AG08396 (cell line): Measurements from ENCODE around the gene CDC42BPB.

ENCODE experiments used
- DNase-seq: peaks from one replicate; pipeline ENCODE4 v3.0.0; 2012; ENCODE audit warnings: low spot score, mixed read lengths

The CDC42BPB gene

DNA sequence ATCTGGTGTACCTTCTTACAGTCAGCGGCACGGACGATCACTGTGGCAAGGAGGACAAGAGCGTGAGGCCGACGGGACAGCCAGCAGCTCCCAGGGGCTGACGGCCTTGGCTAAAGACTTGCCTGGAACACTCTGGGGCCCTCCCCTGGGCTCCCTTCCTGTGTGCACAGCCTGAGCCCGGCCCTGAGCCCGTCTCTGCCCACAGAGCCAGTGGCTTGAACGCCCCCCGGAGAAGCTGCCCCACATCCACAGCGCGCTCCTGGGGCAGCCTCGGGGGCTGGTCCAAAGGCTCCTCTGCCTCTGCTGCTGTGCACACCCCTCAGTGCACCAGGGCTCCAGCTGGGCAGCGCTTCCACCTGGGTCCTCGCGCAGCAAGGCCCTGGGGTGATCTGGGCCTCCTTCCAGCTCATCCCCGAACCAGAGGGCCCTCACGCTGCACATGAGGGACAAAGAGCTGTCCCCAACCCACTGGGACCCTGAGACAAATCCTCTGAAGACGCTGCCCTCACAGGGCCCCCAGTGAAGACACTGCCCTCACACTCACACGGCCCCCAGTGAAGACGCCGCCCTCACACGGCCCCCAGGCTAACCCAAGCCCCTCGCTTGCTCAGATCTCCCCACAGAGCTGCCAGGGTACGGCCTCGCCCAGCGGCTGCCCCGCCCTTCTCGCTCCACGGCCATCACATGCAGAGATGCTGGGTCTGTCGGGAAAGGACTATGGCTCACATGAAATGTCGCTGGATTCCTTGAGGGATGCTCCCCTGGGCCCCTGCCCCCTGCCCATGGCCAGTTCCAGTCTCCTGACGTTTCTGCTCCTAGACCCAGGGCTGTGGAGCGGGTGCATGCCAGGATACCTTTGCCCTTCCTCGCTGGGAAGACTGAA is 112.7 kb downstream of the CDC42BPB start:
- DNase-seq: no peak

DNA sequence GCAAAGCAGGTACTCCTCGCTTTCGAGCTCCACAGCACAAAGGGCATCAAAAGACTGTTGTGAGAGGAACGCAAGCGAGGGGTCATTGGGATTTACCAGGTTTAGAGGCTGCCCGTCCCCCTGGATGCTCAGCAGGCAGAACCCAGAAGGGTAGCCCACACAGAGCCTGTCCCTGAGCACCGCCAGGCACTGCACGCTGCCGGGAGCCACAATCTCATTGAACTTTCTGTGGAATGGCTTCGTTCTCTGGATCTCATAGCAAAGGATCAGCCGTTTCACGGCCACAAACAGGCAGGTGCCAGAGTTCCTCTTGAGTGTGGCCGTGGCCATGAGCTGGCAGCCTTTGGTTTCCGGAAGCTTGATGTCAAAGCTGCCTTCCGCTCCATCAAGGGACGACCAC is 113.4 kb downstream of the CDC42BPB start:
- no peak for DNase-seq

DNA sequence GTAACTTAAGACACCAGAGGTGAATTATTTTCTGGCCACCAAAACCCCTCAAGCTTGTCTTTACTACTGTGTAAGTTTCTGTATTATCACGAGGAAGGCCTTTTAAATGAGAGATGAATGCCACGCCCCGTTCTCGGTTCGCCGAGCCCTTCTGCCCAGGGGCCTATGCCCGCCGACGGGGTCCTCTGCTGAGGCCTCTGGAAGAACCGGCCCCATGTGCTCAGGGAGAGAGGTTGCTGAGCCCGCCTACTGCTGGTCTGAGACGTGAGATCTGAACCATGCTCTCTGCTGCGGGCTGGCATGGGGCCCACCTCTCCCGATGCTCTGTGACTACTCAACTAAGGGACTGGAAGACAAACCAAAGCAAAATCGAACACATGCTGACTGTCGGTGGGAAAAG is 113.9 kb downstream of the CDC42BPB start:
- no peak for DNase-seq

DNA sequence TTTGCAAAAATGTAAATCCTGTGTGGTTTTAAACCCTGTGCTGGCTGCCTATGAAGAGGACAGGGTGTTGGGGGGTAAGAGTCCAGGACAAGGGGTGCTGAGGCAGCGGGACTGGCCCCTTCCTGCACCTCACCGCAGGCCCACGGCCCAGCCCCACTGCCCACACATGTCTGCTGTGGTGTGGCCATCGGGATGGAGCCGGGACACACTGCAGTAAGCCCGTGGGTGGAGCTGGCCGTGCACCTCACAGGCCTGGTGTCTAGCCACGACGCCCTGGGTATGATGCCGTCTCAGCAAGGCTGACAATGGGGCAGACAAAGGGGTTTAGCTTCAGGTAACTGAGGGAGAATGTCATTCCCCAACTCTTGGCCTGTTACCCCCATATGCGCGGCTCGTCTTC is 115.3 kb downstream of the CDC42BPB start:
- no peak for DNase-seq

DNA sequence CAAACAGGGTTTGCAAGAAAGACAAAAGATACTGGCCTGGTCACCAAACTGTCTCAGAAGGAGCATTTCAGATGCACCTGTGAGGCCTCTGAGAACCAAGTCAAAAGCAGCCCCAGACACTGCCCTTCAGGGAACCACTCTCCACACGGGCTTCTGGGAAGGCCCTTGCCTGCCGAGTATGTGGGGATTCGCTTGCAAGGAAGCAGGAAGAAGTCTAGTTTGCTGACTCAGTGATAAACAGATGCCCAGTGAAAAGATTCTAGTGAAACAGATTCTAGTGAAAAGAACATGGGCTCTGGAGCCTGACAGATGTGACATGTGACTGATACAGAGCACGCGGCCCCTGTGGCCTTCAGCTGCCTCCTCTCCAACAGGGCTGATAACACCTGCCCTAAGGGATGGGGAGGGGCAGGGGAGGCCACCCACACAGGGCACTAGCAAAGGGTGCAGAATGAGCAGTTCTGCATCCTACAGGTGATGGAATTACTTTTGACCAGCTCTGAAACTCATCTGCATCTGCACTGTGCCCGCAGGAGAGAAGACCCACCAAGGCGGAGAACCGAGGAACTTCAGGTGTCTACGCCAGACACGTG is 115.8 kb downstream of the CDC42BPB start:
- no peak for DNase-seq

DNA sequence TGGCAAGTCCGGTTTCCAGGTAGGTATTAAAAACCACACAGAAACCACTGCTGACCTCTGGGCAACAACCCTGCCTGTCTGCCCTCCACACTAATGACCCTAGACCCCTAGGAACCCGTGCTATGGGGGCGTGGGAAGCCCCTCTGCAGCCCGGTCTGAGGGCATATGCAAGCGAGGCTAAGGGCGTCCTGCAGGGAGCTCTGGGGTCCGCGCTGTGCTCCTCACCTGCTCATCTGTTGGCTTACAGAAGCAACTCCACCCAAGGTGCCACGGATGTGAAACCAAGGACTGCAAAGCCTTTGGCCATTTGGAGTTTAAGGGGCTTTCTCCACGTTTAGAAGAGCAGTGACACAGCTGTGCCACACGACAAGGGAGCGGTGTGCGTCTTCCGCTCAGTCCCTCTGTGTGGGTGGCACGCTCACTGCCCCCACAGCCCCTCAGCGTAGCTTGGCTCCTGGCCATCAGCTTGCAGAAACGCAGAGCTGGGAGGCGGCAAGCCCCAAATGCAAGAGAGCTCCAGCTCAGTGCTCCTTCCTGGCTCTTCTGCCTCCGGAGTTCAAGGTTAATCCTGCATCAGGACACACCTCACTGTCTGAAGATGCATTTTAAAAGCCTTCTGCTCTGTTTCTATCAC is 116.5 kb downstream of the CDC42BPB start:
- DNase-seq: no peak

DNA sequence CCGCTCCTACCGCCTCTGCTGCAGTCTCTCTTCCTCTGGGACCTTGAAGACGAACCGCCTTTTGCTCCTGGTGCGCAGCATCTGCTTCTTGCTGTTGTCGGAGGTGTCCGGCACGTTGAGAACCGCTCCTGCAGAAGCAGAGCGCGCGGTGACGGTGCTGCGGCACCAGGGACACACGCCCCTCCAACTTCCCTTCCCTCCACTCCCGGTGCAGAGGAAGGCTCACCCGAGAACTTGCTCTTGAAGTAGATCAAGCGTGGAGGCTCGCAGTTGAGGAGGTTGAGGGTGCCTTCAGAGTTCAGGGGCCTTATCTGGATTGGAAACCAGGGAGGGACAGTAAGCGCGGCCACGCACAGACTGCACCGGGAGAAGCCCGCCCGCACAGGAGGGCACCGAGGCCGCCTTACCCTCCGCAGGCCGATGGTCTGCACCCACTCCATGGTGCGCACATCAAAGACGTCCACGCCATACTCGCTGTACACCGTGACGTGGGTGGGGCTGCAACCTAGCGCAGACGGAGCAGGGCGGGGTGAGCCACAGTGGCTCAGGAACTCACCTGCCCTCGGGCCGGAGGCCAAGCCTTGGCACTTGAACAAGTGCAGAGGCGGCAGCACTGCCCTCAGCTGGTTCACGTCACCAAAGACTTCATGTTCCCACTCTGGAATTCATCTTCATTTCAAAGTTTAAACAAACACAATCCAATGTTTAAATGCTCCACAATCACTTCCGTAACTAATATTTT is 117.4 kb downstream of the CDC42BPB start:
- no peak for DNase-seq

DNA sequence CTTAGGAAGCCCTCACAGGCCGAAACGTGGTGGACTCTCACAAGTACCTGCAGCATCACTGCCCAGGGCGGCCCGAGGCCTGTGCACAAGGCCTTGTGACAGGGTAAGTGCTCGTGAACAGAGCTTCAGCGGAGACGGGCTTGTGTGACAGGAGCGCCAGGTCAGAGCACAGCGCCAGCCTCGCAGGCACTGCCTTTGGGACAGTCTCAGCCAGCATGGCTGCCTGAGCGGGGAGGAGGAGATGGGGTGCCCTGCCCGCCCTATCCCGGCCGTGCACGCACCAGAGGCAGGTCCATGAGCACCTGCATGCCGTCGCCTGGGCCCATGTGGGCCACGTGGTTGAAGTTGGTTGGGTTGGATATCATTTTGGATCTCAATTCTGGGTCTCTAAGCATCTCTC is 118.0 kb downstream of the CDC42BPB start:
- no peak for DNase-seq

DNA sequence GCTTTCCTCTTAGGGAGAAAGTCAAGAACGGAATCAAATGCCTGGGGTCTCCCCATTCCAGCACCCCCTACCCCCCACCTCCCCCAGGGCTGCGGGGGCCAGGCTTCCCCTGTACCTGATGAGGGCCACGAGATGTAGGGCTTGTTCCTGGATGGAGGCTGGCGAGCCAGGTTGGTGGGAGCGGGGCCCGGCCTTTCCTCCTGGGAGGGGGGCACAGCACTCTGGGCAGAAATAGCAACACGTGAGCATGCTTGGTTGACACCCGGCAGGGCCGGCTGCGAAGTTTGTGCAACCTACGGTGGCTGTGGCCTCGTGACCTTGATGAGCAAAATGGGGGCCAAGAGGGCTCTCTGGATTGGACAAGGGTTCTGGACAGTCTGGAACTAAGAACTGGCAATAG is 119.2 kb downstream of the CDC42BPB start:
- no peak for DNase-seq

DNA sequence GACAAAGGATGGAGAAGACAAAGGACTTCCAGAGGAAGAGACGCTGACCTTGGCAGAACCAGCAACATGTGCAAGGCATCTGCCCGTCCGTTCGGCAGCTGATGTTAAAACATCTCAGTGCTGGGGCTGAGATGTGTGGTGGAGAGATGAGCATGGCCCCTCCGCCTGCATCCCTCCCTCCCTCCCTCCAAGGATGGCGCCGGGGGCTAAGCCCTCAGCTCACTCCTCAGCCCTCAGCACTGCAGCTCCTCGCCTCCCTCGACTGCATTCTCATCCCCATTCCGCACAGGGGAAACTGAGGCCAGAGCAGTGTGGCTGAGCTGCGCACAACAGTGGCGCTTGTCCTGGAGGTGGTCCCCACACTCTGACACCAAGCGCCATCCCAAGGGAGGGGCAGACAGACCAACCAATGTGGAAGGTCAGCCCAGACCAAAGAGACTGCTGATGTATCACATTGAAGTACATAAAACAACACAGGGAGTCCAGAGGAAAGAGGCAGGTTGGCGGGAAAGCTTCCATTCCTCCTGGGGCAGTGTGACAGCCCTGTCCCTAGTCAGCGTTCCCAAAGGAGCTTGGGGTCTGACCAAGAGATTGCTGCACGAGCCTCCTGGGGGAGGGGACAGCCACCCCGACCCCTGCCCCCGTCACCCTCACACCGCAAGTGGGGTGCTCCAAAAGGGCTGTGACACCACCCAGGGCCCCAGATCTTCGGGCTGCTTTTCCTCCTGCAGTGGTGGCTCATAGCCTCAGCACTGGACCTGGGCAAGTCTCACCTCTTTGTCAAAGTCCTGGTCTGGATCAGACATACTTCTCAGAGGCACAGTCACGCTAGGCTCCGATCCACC is 119.8 kb downstream of the CDC42BPB start:
- no peak for DNase-seq

DNA sequence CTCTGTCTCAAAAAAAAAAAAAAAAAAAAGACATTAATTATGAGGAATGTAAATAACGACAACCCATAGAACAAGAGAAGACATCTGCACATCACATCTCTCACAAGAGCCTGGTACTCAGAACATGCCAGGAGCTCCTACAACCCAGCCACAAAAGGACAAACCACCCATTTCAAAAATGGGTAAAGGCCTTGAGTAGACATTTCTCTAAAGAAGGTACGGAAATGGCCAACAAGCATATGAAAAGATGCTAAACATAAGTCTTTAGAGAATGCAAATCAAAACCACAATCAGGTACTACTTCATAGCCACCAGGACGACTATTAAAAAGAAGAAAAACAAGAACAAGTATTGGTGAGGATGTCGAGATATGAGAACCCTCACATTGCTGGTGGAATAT is 121.6 kb downstream of the CDC42BPB start:
- DNase-seq: no peak

DNA sequence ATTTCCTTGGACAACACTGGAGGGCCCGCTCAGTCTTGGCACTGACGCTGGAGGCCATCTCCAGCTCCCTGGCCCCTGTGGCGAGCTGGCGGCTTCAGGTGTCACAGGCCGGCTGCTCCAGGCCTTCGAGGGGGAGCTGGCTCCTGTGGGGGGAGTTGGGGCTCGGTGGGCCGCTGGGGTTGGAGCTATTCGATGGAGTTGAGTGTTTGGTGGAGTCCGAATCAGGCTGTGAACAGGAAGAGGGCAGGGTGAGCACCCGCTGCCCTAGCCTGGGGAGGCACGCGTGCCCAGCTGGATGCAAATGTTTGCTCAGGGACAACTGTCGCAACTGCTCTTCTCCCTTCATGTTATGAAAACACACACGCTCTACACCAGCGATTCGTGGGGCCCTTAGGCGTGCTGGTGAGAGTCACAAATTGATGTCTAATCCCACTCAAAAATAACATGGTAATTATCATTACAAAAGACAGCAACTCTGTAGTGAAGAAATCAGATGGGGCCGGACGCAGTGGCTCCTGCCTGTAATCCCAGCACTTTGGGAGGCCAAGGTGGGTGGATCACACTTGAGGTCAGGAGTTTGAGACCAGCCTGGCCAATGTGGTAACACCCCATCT is 123.6 kb downstream of the CDC42BPB start:
- no peak for DNase-seq

DNA sequence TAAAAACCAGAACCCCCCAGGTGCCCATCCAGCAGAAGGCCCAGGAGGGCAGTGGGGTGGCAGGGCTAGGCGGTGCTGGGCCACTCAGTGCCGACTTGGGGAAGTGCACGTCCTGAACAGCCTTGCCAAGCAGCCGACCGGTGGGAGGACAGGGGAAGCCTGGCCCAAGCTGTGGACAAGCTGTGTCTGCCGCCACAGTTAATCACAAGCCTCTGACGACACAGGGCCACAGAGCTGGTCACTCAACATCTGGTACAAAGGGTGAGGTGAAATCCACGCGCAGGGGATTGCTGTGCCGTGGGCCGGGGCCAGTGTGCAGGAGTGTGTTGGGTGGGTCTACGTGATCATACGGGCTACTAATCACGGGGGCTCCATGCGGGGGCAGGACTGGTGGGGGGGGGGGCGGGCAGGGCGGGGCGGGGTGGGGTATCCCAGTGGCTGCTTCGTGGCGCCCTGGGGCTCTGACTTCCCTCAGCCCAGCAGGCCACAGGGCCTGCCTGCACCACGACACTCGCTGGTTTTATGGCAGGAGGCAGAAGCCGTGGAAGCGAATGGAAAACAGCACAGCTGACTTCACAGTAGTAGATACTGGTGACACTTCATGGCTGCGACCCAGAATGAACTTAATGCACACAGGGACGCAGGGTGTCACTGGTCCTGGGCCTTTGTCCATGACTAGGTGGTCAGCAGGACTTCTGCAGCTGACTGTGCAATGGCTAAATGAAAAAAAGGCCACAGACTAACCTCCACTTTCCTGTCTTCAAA is 124.7 kb downstream of the CDC42BPB start:
- no peak for DNase-seq

DNA sequence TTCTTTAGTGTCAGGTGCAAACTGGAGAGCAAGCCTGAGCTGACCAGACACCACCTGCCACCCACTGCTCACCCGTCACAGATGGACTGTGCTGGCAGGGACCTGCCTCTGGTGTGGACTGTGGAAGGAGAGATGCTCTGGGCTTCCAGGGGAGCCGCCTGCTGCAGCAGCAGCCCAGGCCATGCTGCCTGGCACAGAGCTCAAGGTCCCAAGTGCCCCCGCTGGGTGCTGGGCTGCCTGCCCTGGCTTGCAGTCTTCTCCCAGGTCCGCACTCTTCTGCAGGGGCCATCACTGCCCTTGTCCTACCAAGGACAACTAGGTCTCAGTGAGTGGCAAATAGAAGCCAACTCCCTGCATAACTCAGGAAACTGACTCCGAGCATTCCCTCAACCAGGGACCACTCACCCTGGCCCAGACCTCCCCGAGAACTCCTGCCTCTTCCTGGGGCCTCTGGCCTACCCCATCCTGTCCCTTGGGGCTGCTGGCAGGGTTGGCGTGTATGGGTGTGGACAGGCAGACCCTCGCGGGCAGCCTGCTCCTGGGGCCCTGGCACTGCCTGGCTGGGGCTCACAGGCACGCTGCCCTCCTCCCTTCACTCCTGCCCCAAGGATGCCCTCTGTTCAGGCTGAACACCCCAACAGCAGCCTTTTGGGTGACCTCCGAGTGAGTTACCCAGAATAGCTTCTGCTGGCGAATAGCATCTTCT is 125.6 kb downstream of the CDC42BPB start:
- no peak for DNase-seq

DNA sequence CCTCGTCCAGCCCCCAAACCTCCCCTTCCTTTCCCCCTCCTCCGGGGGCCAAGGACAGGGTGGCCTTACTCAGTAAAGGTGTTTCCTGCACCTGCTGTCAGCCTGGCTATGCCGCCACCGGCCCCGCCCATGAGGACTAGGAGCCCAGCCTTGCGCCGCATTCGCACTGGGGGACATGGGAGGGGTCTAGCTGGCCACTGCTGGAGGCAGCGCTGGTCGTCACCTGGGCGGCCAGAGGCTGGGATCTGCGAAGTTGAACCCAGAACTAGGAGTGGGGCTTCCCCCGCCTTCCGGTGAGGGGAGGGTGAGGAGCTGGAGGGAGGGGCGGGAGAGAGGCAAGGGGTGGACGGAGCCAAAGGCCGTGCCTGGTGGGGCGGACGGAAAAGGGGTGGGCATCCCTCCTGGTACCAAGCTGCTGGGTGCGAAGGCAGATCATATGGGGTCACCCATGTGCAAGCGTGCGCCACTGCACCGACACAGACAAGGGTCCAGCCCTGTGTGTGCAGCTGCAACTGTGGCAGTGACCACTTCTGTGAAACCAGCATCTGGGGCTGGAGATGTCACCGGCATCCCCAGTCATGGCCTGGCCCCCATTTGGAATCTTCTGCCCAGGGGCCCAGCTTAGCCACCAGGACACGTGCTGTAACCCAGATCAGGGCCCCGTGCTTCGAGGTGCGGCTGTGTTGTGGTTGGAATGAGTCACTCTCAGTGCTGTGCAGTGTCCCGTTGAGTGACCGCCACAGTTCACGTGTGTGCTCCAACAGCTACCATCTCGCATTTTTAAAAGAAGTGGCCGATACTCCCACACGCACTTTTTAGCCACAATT is 126.4 kb downstream of the CDC42BPB start:
- DNase-seq: no peak

DNA sequence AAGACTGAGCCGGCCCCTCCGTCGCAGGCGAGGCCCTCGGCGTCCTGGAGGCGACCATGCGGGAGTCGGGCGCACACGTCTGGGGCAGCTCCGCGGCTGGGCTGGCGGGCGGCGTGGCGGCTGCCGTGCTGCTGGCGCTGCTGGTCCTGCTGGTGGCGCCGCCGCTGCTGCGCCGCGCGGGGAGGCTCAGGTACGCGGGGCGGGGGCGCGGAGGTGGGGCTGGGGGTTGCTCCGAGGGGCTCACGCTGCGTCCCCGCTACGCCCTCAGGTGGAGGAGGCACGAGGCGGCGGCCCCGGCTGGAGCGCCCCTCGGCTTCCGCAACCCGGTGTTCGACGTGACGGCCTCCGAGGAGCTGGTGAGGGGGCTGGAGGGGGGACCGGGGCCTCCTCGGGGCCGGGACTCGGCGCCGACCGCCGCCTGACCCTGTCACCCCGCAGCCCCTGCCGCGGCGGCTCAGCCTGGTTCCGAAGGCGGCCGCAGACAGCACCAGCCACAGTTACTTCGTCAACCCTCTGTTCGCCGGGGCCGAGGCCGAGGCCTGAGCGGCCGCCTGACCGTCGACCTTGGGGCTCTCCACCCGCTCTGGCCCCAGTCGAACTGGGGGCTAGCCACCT is 127.1 kb downstream of the CDC42BPB start:
- peak; percentile 58 for DNase-seq

DNA sequence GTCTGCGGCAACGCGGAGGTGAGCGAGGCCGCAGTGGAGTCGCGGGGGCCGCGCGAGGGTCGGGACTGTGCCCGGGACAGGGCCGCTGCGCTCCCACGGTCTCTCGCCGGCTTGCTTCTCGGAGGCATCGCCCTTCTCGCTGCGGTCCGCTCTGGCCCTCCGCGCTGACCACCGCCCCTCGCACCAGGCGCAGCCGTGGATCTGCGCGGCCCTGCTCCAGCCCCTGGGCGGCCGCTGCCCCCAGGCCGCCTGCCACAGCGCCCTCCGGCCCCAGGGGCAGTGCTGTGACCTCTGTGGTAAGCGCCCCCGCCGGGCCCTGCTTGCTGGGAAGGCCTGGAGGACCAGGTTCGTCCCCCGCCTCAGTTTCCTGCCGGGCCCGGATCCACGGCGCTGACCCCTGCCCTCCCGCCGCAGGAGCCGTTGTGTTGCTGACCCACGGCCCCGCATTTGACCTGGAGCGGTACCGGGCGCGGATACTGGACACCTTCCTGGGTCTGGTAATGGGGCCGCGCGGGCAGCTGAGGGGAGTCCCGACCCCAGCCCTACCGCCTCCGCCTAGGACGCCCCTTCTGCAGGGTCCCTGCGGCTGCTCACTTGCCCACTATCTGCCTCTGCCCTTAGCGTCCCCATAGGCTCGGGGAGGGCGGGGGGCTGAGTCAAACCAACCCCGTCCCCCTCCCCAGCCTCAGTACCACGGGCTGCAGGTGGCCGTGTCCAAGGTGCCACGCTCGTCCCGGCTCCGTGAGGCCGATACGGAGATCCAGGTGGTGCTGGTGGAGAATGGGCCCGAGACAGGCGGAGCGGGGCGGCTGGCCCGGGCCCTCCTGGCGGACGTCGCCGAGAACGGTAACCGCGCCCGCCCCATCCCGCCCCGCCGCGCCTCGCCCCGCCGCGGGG is 127.9 kb downstream of the CDC42BPB start:
- DNase-seq: no peak
